Common myeloid progenitor, CD34-positive (primary cell): ENCODE results near the gene ZMPSTE24.

Experiments used
- CTCF ChIA-PET: fragments of 350-600 bp; sonication (Branson Sonifier 250); formaldehyde crosslinking; loops from one replicate; lab custom pipeline; 2021; ENCODE audit warnings: antibody characterized with exemption; lab: Charles Lee
- POLR2A ChIA-PET: fragments of 350-600 bp; sonication (Branson Sonifier 250); formaldehyde crosslinking; loops from one replicate; lab custom pipeline; 2021; ENCODE audit warnings: antibody characterized with exemption; lab: Charles Lee
- DNase-seq, 3 donors: peaks; one replicate each; pipeline versions ENCODE4 v3.0.0 to v3.0.0-alpha.2; 2013
- H3K27ac ChIP-seq, 2 experiments: 1 replicate in 1 of 2; 2 replicates in 1 of 2; pipeline ENCODE4 v1.7.0; 2013; ENCODE audit warnings: inconsistent platforms in 2 of 2, low read length in 2 of 2, mild to moderate bottlenecking in 2 of 2, low read depth in 1 of 2, moderate library complexity in 1 of 2; ENCODE audit not compliant: severe bottlenecking in 2 of 2, insufficient read depth in 1 of 2, poor library complexity in 1 of 2
- H3K27me3 ChIP-seq, 5 experiments: replicated peaks in 2 of 5; 1 replicate in 3 of 5; 2 replicates in 2 of 5; pipeline versions ENCODE4 v1.6.1 to v1.7.0; 2013; ENCODE audit warnings: low read length in 4 of 5, mild to moderate bottlenecking in 2 of 5, moderate library complexity in 2 of 5, inconsistent platforms in 1 of 5; ENCODE audit not compliant: insufficient read depth in 5 of 5, control insufficient read depth in 4 of 5
- H3K36me3 ChIP-seq, 4 experiments: 1 replicate in 2 of 4; 2 replicates in 2 of 4; pipeline versions ENCODE4 v1.6.1 to v1.7.0; 2013; ENCODE audit warnings: low read length in 3 of 4, control low read depth in 1 of 4, mild to moderate bottlenecking in 1 of 4; ENCODE audit not compliant: control insufficient read depth in 4 of 4, insufficient read depth in 4 of 4
- H3K4me1 ChIP-seq, 4 experiments: 1 replicate in 3 of 4; 2 replicates in 1 of 4; pipeline versions ENCODE4 v1.6.1 to v1.7.1; 2013; ENCODE audit warnings: low read length in 3 of 4, mild to moderate bottlenecking in 3 of 4, control low read depth in 1 of 4, inconsistent platforms in 1 of 4, moderate library complexity in 1 of 4; ENCODE audit not compliant: control insufficient read depth in 4 of 4, insufficient read depth in 4 of 4; ENCODE audit errors: control extremely low read depth in 1 of 4
- H3K4me3 ChIP-seq, 7 experiments: 1 replicate in 4 of 7; 2 replicates in 3 of 7; pipeline versions ENCODE4 v1.5.1 to v1.7.0; 2013; ENCODE audit warnings: mild to moderate bottlenecking in 7 of 7, low read length in 6 of 7, moderate library complexity in 6 of 7, inconsistent platforms in 2 of 7, low read depth in 2 of 7, control low read depth in 1 of 7; ENCODE audit not compliant: insufficient read depth in 4 of 7, control insufficient read depth in 1 of 7; ENCODE audit errors: extremely low read depth in 1 of 7
- H3K9me3 ChIP-seq, 5 experiments: 1 replicate in 4 of 5; 2 replicates in 1 of 5; pipeline versions ENCODE4 v1.6.1 to v1.7.1; 2013; ENCODE audit warnings: low read length in 4 of 5, mild to moderate bottlenecking in 2 of 5, inconsistent platforms in 1 of 5, low read depth in 1 of 5, moderate library complexity in 1 of 5; ENCODE audit not compliant: control insufficient read depth in 4 of 5, insufficient read depth in 2 of 5; ENCODE audit errors: control extremely low read depth in 1 of 5
- WGBS: methylation state at CpG from one replicate; pipeline ENCODE4 v1.1.5; 2013; ENCODE audit not compliant: insufficient coverage; 5-methylcytosine and 5-hydroxymethylcytosine counted together

Gene ZMPSTE24

GRCh38 chr1:40274331-40274730 lies 16.3 kb downstream of the ZMPSTE24 start:
- DNase-seq = no peak
- 100% methylated on average over 2 of the region's 2 CpGs for WGBS
- Histone ChIP-seq H3K4me3 (no peak overlapping the region), H3K27ac (no peak overlapping the region), H3K4me1 (no peaks in the 10 kb centered on the region), H3K36me3 (peaks cover 10 to 58% (median 32%) of the 10 kb centered on the region in 4 experiments), H3K9me3 (no peaks in the 10 kb centered on the region), H3K27me3 (no peaks in the 10 kb centered on the region)
- POLR2A ChIA-PET = no interaction called here
- CTCF ChIA-PET = interaction anchor here (1.0 to 4.4 kb wide), 5 partner anchors 9 to 60 kb away, joined by 3 to 17 read pairs (median 3); no protein-coding TSS in a partner anchor

GRCh38 chr1:40276122-40276521 lies 18.1 kb downstream of the ZMPSTE24 start:
- POLR2A ChIA-PET = interaction anchor here (0.7 kb wide), 1 partner anchor 105 kb away, joined by 4 read pairs; no protein-coding TSS in a partner anchor
- H3K27me3 ChIP-seq = no peaks in the 10 kb centered on the region
- no peaks in the 10 kb centered on the region for H3K4me1 ChIP-seq
- no peak overlapping the region for H3K4me3 ChIP-seq
- WGBS = 100% methylated on average over 3 of the region's 3 CpGs
- peak overlapping the region in 1 of 2 experiments; percentile 26 for H3K27ac ChIP-seq
- H3K9me3 ChIP-seq = no peaks in the 10 kb centered on the region
- H3K36me3 ChIP-seq = peaks cover 10 to 52% (median 31%) of the 10 kb centered on the region in 4 experiments
- no peak for DNase-seq
- CTCF ChIA-PET = interaction anchor here (0.6 kb wide), 1 partner anchor 32 kb away, joined by 3 read pairs; no protein-coding TSS in a partner anchor

- Histone ChIP-seq H3K9me3 (no peaks in the 10 kb centered on the region), H3K4me3 (no peak overlapping the region), H3K27ac (no peak overlapping the region), H3K27me3 (no peaks in the 10 kb centered on the region), H3K4me1 (no peaks in the 10 kb centered on the region), H3K36me3 (peaks cover 9 to 40% (median 19%) of the 10 kb centered on the region in 4 experiments)
- DNase-seq = no peak
- ChIA-PET CTCF (interaction anchor here (1.5 to 1.6 kb wide), 2 partner anchors 57 to 140 kb away, joined by 5 to 7 read pairs; no protein-coding TSS in a partner anchor), POLR2A (interaction anchor here (0.6 kb wide), 1 partner anchor 9 kb away, joined by 3 read pairs; no protein-coding TSS in a partner anchor)
- WGBS = 80% methylated on average over 1 of the region's 2 CpGs
Observed at GRCh38 chr1:40281853-40282252, 23.8 kb downstream of the ZMPSTE24 start.

DNA sequence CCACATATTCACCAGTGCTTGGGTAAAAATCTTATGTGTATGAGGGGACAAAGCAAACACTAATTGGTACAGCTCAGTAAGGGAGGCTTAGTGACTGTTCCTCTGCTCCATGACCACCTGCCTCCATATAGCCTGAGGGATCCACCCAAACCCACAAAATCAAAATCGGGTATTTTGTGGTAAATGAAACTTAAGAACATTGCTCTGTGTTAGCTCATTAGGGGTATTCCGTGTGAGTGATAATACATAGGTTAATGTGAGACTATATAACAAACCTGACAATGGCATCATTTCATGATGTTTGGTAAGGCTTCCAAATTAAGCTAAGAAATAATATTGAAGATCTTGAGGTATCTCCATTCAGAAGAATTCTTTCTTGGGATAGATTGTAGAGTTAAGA lies 33.3 kb downstream of the ZMPSTE24 start:
- H3K36me3 ChIP-seq = peaks cover 16 to 50% (median 34%) of the 10 kb centered on the region in 4 experiments
- H3K4me1 ChIP-seq = no peaks in the 10 kb centered on the region
- no peaks in the 10 kb centered on the region for H3K27me3 ChIP-seq
- H3K4me3 ChIP-seq = no peak overlapping the region
- no peak for DNase-seq
- H3K27ac ChIP-seq = no peak overlapping the region
- POLR2A ChIA-PET = interaction anchor here (0.5 kb wide), 1 partner anchor 140 kb away, joined by 3 read pairs; no protein-coding TSS in a partner anchor
- CTCF ChIA-PET = interaction anchor here (0.9 to 2.4 kb wide), 7 partner anchors 8 to 139 kb away, joined by 3 to 7 read pairs (median 4); no protein-coding TSS in a partner anchor
- 100% methylated on average over 1 of the region's 2 CpGs for WGBS
- no peaks in the 10 kb centered on the region for H3K9me3 ChIP-seq

DNA sequence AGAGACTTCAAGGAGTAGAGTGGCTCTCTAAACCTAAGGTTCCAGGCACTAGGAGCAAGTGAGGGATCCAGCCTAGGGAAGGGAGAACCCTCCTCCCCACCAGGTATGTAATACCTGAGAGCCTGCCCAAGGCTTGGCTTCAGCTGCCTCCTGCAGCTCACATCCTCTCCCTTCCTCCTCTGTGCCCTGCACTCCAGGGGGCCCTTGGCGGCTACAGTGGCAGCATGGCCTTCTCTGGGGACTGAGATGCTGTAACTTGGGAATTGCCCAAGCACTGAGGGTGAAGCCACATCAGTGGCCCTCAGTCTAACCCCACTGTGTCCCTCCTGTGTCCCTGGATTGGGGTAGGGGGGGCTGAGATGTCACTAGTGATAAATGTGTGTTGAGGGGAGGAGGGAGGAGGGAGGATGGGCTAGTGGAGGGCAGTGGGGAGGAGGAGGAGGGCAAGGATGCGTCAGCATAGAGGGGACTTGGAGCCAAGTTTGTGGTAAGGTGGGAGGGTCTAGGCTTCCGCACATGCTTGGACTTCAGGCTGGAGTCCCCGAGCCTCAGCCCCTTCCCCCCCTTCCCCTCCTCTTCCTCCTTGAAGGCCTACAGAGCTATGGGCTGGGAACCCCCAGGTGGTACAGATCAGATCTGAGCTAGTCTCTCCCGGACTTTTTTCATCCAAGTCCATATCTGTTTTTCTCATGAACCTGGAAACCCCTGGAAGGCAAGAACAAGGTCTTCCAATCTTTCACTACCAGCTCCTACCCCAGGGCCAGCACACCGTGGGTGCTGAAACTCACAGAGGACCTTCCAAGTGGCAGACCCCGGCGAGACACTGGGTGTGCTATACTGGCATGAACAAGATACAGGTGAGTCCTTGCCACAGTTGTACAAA lies 41.6 kb downstream of the ZMPSTE24 start:
- CTCF ChIA-PET = interaction anchor here (1.4 to 1.6 kb wide), 2 partner anchors 8 to 40 kb away, joined by 4 to 5 read pairs; no protein-coding TSS in a partner anchor
- Histone ChIP-seq H3K9me3 (no peaks in the 10 kb centered on the region), H3K27ac (no peak overlapping the region), H3K4me1 (peaks cover 0 to 15% (median 5%) of the 10 kb centered on the region in 4 experiments), H3K4me3 (no peak overlapping the region), H3K27me3 (no peaks in the 10 kb centered on the region), H3K36me3 (peaks cover 0 to under 1% (median under 1%) of the 10 kb centered on the region in 4 experiments)
- DNase-seq = peak; percentile 29 to 81 (median 76)
- POLR2A ChIA-PET = interaction anchor here (0.5 kb wide), 1 partner anchor 26 kb away, joined by 4 read pairs; no protein-coding TSS in a partner anchor
- 72% methylated on average over 4 of the region's 8 CpGs for WGBS

GRCh38 chr1:40300249-40300567 lies 42.2 kb downstream of the ZMPSTE24 start:
- Histone ChIP-seq H3K4me1 (peaks cover 0 to 15% (median 5%) of the 10 kb centered on the region in 4 experiments), H3K27me3 (no peaks in the 10 kb centered on the region), H3K9me3 (no peaks in the 10 kb centered on the region), H3K27ac (no peak overlapping the region), H3K4me3 (no peak overlapping the region), H3K36me3 (no peaks in the 10 kb centered on the region)
- CTCF ChIA-PET = interaction anchor here (1.4 to 1.6 kb wide), 2 partner anchors 9 to 39 kb away, joined by 4 to 5 read pairs; no protein-coding TSS in a partner anchor
- POLR2A ChIA-PET = no interaction called here
- 83% methylated on average over 1 of the region's 1 CpG for WGBS
- DNase-seq = no peak
